Measurements from ENCODE around the gene POLA1.

DNA sequence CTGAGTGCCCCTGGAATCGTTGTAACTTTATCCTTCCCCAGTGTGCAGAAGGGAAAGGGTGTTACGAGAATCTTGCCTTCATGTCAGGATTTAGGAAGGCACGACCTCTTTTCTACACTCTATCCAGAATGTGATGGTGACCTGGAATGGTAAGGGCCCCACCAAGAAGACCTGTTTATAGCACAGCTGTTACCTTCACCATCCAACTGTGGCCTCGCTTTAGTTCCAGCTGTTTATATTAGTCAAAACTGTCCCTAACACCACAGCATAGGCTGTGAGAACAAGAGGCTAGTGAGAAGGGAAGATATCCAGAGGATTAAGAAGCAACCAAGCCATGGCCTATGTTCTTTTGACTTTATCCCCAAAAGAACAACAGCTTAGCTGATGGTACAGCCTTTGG is 294.0 kb downstream of the POLA1 start:
- TF ChIP-seq EZH2 (IDR thresholded peaks at IDR 0.05), result no peak
- no peak for TF ChIP-seq CTCF (IDR thresholded peaks at IDR 0.05)
- TF ChIP-seq EZH2phosphoT487 (IDR thresholded peaks at IDR 0.05), result no peak

Measured in neural progenitor cell (in vitro differentiated cells).